Keratinocyte (primary cell): ENCODE data around the gene TNS1. TPM values are rescaled to one million over a fixed set of nuclear protein-coding genes. Genes with fewer than 3 reads are reported as not detected.

ENCODE experiments used
- DNase-seq: peaks from one replicate; pipeline ENCODE4 v3.0.0-alpha.2; 2011; ENCODE audit warnings: low read depth, missing footprints, low spot score
- FAIRE-seq: peaks from 2 replicates; lab custom pipeline; 2011; peaks lifted over from hg19 to GRCh38; lab: Jason Lieb, UNC
- H2AFZ ChIP-seq: 2 replicates; pipeline ENCODE4 v1.6.0; 2012; ENCODE audit warnings: low read length, control low read depth, inconsistent platforms; ENCODE audit not compliant: control insufficient read depth
- H3K27ac ChIP-seq: 2 replicates; pipeline ENCODE4 v1.5.1; 2011; ENCODE audit warnings: low read length; ENCODE audit not compliant: control insufficient read depth, insufficient read depth
- H3K27me3 ChIP-seq: 3 replicates; pipeline ENCODE4 v1.6.0; 2011; ENCODE audit warnings: low read length; ENCODE audit not compliant: control insufficient read depth, insufficient read depth; ENCODE audit errors: extremely low read depth
- H3K36me3 ChIP-seq, 2 experiments: 2 replicates in 1 of 2; 3 replicates in 1 of 2; pipeline ENCODE4 v1.5.1; 2011; ENCODE audit warnings: low read length in 2 of 2, mild to moderate bottlenecking in 1 of 2; ENCODE audit not compliant: control insufficient read depth in 2 of 2, insufficient read depth in 2 of 2; ENCODE audit errors: extremely low read depth in 1 of 2
- H3K4me1 ChIP-seq: 3 replicates; pipeline ENCODE4 v1.5.1; 2011; ENCODE audit warnings: low read length; ENCODE audit not compliant: control insufficient read depth, insufficient read depth; ENCODE audit errors: extremely low read depth
- H3K4me2 ChIP-seq: 3 replicates; pipeline ENCODE4 v1.6.0; 2011; ENCODE audit warnings: low read depth, low read length; ENCODE audit not compliant: control insufficient read depth, insufficient read depth; ENCODE audit errors: extremely low read depth
- H3K4me3 ChIP-seq, 3 experiments: fragments of 200-600 bp in 1 of 3; sonication (generic) in 1 of 3; 2 replicates in 2 of 3; 3 replicates in 1 of 3; pipeline ENCODE4 v1.5.1; 2011 to 2016; ENCODE audit warnings: low read length in 3 of 3, mild to moderate bottlenecking in 3 of 3, control low read depth in 2 of 3, inconsistent platforms in 1 of 3, low read depth in 1 of 3, mixed read lengths in 1 of 3, mixed run types in 1 of 3, moderate library complexity in 1 of 3; ENCODE audit not compliant: control insufficient read depth in 2 of 3, insufficient read depth in 2 of 3; ENCODE audit errors: extremely low read depth in 1 of 3
- H3K79me2 ChIP-seq: 2 replicates; pipeline ENCODE4 v1.6.0; 2012; ENCODE audit warnings: low read length; ENCODE audit not compliant: control insufficient read depth, insufficient read depth
- H3K9ac ChIP-seq: 3 replicates; pipeline ENCODE4 v1.6.0; 2011; ENCODE audit warnings: low read length; ENCODE audit not compliant: control insufficient read depth, insufficient read depth; ENCODE audit errors: extremely low read depth
- H3K9me1 ChIP-seq: 3 replicates; pipeline ENCODE4 v1.6.0; 2011; ENCODE audit warnings: low read length; ENCODE audit not compliant: control insufficient read depth, insufficient read depth; ENCODE audit errors: extremely low read depth
- H3K9me3 ChIP-seq: 2 replicates; pipeline ENCODE4 v1.5.1; 2012; ENCODE audit warnings: low read depth, low read length; ENCODE audit not compliant: control insufficient read depth
- H4K20me1 ChIP-seq: 3 replicates; pipeline ENCODE4 v1.6.0; 2011; ENCODE audit warnings: low read length; ENCODE audit not compliant: control insufficient read depth, insufficient read depth; ENCODE audit errors: extremely low read depth
- EZH2 ChIP-seq: IDR thresholded peaks from one replicate; pipeline ENCODE4 v1.6.1; 2012; ENCODE audit warnings: inconsistent platforms, mild to moderate bottlenecking, low read length, moderate library complexity
- dilution Hi-C: fragments of 300-500 bp; cut with MboI; formaldehyde crosslinking; loops from one replicate; pipeline ENCODE4 v1.7.0; 2020; ENCODE audit warnings: low sequenced_read_pairs; ENCODE audit not compliant: extremely low pct_ligation_motif_present
- polyA plus RNA-seq, 5 experiments: library from polyadenylated mRNA; depleted of rRNA in 3 of 5; stranded (reverse) in 3 of 5; stranded (forward) in 1 of 5; unstranded in 1 of 5; fragments of >200 nt; gene quantifications; 1 replicate in 1 of 5; 2 replicates in 3 of 5; 3 replicates in 1 of 5; pipeline versions ENCODE4 v1.2.1 to v1.2.3, GENCODE V29; 2011 to 2012; ENCODE audit warnings: missing spikeins in 2 of 5, low read depth in 1 of 5, low replicate concordance in 1 of 5
- TF ChIP-seq, protein P1 (sequence below), 3 experiments: IDR thresholded peaks in 1 of 3; conservative IDR thresholded peaks in 1 of 3; optimal IDR thresholded peaks in 1 of 3; 2 replicates in 2 of 3; 3 replicates in 1 of 3; pipeline versions ENCODE3 to v1.5.1; 2011; ENCODE audit warnings: low read length in 3 of 3, mild to moderate bottlenecking in 3 of 3, moderate library complexity in 2 of 3, control low read depth in 1 of 3, inconsistent platforms in 1 of 3; ENCODE audit not compliant: insufficient read depth in 2 of 3; ENCODE audit errors: extremely low read depth in 1 of 3

Gene TNS1
- polyA plus RNA-seq, 1 donor (not counting 4 experiments of a cell fraction or from before 2014, with no cell fraction given) = 2.5 TPM

DNA sequence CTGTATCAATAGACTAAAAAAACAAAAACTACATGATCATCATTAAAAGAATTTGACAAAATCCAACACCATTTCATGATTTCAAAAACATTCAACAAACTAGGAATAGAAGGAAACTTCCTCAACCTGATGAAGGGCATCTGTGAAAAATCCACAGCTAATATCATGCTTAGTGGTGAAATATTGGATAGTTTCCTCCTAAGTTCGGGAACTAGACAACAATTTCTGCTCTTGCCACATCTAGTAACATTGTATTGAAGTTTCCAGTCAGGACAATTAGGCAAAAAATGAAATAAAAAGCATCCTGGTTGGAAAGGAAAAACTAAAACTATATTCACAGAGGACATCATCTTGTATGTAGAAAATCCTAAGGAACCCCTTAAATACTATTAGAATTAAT lies 34.8 kb downstream of the TNS1 start:
- Histone ChIP-seq H3K4me1 (peaks cover 3% of the 10 kb centered on the region), H3K9me3 (no peaks in the 10 kb centered on the region), H3K27ac (no peak overlapping the region), H3K36me3 (no peaks in the 10 kb centered on the region), H3K4me2 (no peak overlapping the region), H3K27me3 (peaks cover 6% of the 10 kb centered on the region), H3K9me1 (no peaks in the 10 kb centered on the region), H3K79me2 (no peaks in the 10 kb centered on the region), H2AFZ (no peak overlapping the region), H3K4me3 (no peak overlapping the region), H3K9ac (no peak overlapping the region), H4K20me1 (no peaks in the 10 kb centered on the region)
- DNase-seq (no peak), FAIRE-seq (no peak)
- no peak for TF ChIP-seq EZH2
- TF ChIP-seq, protein P1, sequence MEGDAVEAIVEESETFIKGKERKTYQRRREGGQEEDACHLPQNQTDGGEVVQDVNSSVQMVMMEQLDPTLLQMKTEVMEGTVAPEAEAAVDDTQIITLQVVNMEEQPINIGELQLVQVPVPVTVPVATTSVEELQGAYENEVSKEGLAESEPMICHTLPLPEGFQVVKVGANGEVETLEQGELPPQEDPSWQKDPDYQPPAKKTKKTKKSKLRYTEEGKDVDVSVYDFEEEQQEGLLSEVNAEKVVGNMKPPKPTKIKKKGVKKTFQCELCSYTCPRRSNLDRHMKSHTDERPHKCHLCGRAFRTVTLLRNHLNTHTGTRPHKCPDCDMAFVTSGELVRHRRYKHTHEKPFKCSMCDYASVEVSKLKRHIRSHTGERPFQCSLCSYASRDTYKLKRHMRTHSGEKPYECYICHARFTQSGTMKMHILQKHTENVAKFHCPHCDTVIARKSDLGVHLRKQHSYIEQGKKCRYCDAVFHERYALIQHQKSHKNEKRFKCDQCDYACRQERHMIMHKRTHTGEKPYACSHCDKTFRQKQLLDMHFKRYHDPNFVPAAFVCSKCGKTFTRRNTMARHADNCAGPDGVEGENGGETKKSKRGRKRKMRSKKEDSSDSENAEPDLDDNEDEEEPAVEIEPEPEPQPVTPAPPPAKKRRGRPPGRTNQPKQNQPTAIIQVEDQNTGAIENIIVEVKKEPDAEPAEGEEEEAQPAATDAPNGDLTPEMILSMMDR (optimal IDR thresholded peaks at IDR 0.05 in 1 of 3, IDR thresholded peaks at IDR 0.05 in 1 of 3, conservative IDR thresholded peaks at IDR 0.05 in 1 of 3; ENCODE audit: extremely low read depth in 1 of 3, insufficient read depth in 2 of 3, low read length in 3 of 3) = no peak
- dilution Hi-C loops = no loop called here

GRCh38 chr2:217966423-217967070 lies 36.2 kb downstream of the TNS1 start:
- no peak for FAIRE-seq
- no peak overlapping the region for H3K9ac ChIP-seq
- H3K27me3 ChIP-seq = peaks cover 6% of the 10 kb centered on the region
- no peaks in the 10 kb centered on the region for H3K9me3 ChIP-seq
- no peaks in the 10 kb centered on the region for H3K36me3 ChIP-seq
- H3K4me1 ChIP-seq = peaks cover 3% of the 10 kb centered on the region
- DNase-seq = no peak
- TF ChIP-seq, protein P1 (optimal IDR thresholded peaks at IDR 0.05 in 1 of 3, IDR thresholded peaks at IDR 0.05 in 1 of 3, conservative IDR thresholded peaks at IDR 0.05 in 1 of 3; ENCODE audit: extremely low read depth in 1 of 3, insufficient read depth in 2 of 3, low read length in 3 of 3) = no peak
- no peak for TF ChIP-seq EZH2
- H3K79me2 ChIP-seq = no peaks in the 10 kb centered on the region
- dilution Hi-C loops = no loop called here
- H3K9me1 ChIP-seq = no peaks in the 10 kb centered on the region
- no peak overlapping the region for H3K4me2 ChIP-seq
- H4K20me1 ChIP-seq = no peaks in the 10 kb centered on the region
- no peak overlapping the region for H3K4me3 ChIP-seq
- H3K27ac ChIP-seq = no peak overlapping the region
- no peak overlapping the region for H2AFZ ChIP-seq
